Activated T-helper 17 cell treated with anti-CD3 and anti-CD28 coated beads, Interleukin-2, amount 50 U/mL, for 72 hours (primary cell): Measurements from ENCODE around the gene IGFBP7. TPM values are rescaled to one million over a fixed set of nuclear protein-coding genes. Genes with fewer than 3 reads are reported as not detected.

Experiments
- ATAC-seq: fragments of 150-1000 bp; cut with Tn5 transposase; replicated peaks from 2 replicates; pipeline ENCODE4 v1.10.0; 2021; ENCODE audit warnings: mild to moderate bottlenecking, moderate library complexity
- H3K27ac Mint-ChIP-seq: one replicate; pipeline ENCODE4 v1.8.0; 2022; ENCODE audit warnings: mixed read lengths
- H3K27me3 Mint-ChIP-seq: one replicate; pipeline ENCODE4 v1.8.0; 2022; ENCODE audit warnings: mixed read lengths
- H3K36me3 Mint-ChIP-seq: one replicate; pipeline ENCODE4 v1.8.0; 2022; ENCODE audit warnings: low read depth, mild to moderate bottlenecking, mixed read lengths
- H3K4me1 Mint-ChIP-seq: one replicate; pipeline ENCODE4 v1.8.0; 2022; ENCODE audit warnings: mixed read lengths
- H3K4me3 Mint-ChIP-seq: one replicate; pipeline ENCODE4 v1.8.0; 2022; ENCODE audit warnings: mild to moderate bottlenecking, mixed read lengths
- H3K9me3 Mint-ChIP-seq: one replicate; pipeline ENCODE4 v1.8.0; 2022; ENCODE audit warnings: mixed read lengths
- total RNA-seq, 2 donors: library from RNA; stranded (reverse); gene quantifications; one replicate each; pipeline ENCODE4 v1.2.3, GENCODE V29; 2022

The IGFBP7 gene
- total RNA-seq, 2 donors from 2014 or later: not detected

DNA sequence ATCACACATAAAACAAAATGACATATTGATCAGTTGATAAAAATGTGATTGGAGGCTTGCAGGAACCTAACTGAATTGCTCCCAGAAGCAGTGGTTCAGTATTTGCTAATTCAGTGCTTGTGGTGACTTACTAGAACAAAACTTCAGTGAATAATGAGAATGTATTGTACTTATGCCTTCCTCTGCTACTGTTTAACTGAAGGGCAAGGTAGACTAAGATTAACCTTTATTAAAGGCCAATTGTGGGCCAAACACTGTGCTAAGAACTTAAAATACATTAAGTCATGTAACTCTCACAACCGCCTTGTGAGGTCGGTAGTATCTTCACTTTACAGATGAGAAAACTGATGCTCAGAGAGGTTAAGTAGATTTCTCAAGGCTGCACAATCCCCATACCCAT, 14.9 kb downstream of the IGFBP7 start:
- no peaks in the 10 kb centered on the region for H3K4me1 Mint-ChIP-seq
- ATAC-seq: no peak
- H3K4me3 Mint-ChIP-seq: no peak overlapping the region
- H3K36me3 Mint-ChIP-seq: no peaks in the 10 kb centered on the region
- H3K27ac Mint-ChIP-seq: no peak overlapping the region
- no peaks in the 10 kb centered on the region for H3K9me3 Mint-ChIP-seq
- H3K27me3 Mint-ChIP-seq: peaks cover 17% of the 10 kb centered on the region

DNA sequence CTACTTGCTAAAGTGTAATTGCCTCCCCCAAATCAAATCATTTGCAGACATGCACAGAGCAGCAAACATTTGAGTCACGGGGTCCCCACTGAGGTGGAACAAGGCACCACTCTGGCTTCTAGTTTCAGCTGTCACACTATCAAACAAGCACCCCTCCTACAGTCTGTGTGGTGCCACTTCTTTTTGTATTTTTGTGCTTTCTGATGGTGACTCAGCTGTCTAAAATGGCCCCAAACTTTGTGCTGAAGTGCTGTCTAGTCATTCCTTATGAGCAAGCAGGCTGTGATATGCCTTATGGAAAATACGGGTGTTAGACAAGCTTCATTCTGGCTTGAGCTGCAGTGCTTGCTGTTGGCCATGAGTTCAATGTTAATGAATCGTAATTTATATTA, 15.4 kb downstream of the IGFBP7 start:
- Mint-ChIP-seq H3K36me3 (no peaks in the 10 kb centered on the region), H3K4me1 (no peaks in the 10 kb centered on the region), H3K9me3 (no peaks in the 10 kb centered on the region), H3K27ac (no peak overlapping the region), H3K4me3 (no peak overlapping the region), H3K27me3 (peaks cover 21% of the 10 kb centered on the region)
- ATAC-seq: no peak

DNA sequence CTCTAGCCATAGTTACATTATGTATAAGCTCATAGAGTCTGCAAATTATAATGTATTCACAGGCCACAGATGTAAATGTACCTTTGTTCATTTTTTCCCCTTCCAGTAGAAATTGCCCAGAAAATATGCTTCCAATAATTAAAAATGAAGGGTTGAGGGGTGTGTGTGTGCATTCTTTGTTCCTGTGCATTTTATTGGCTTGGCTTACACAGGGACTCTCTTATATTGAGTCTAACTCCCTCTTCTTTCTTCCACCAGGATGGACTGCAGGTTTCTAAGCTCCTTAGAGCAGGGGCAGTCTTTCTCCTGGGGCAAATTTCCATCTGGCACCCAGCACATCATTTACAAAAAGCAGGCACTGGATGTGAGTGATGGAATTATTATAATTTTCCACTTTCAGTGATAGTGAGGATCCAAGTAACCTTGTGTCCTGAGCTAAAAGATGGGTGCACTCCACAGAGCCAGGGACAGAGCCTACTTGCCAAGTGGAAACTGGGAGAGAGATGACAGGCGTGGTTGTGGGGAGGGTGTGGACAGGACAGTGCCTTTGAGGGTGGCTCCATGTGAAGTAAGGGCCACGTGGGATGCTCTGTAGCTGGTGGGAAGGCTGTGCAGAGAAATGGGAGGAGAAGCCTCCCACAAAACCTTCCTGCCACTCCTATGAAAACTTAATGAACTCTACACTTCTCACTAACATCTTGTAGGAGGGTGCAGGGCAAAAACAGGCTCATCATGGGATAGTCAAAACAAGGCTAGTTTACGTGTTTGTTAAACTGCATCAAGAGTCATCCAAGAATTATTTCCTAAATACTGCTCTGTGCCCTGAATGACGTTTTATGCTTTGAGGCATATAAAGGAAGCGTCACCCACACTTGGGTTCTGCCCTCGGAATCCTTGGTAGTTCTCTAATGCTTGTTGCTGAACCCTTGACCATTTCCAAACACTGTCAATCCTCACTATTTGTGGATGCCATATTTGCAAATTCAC, 16.0 kb downstream of the IGFBP7 start:
- no peak for ATAC-seq
- Mint-ChIP-seq H3K9me3 (no peaks in the 10 kb centered on the region), H3K4me3 (no peak overlapping the region), H3K4me1 (no peaks in the 10 kb centered on the region), H3K27ac (no peak overlapping the region), H3K27me3 (peaks cover 27% of the 10 kb centered on the region), H3K36me3 (no peaks in the 10 kb centered on the region)

DNA sequence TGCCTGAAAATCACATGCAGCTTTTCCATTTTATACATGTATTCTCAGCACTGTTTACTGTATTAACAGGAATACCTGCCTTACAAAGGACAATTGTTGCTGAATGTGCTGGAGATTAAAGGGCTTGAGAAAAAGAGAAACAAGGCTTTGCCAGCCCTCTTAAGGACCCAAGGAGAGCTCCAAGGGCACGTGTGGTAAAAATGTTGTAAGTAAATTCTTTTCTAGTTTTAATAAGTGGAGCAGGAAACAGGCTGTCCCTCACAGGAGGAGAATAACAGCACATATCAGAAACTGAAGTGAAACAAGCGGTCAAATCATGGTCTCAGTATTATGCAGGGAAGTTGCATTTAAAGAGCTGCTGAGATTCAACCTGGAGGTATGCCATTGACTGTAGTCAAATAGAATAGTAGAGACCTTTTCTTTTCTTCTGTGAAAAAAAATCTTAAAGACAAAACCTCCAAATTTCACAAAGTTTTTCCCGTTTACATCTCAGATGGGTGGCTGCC, 18.5 kb downstream of the IGFBP7 start:
- Mint-ChIP-seq H3K9me3 (no peaks in the 10 kb centered on the region), H3K4me1 (no peaks in the 10 kb centered on the region), H3K27me3 (peaks cover 27% of the 10 kb centered on the region), H3K4me3 (no peak overlapping the region), H3K27ac (no peak overlapping the region), H3K36me3 (no peaks in the 10 kb centered on the region)
- no peak for ATAC-seq

DNA sequence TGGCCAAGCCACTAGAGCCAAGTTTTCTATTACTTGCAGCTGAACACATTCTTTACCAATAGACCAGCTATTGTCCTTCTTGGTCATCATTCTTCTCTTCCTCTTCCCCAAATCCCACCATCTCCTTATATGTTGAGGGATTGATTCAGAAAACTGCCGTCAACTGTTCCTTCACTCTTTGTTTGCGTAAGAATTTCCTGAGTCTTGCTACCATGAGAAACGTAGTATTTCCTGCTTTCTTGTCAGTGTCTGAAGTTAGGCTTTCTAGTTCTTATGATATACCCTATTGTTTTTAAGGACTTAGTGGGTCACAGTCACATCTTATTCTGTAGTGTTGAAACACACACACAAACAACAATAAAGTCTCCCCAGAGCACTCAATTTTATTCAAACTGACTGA, 20.1 kb downstream of the IGFBP7 start:
- no peaks in the 10 kb centered on the region for H3K9me3 Mint-ChIP-seq
- no peak overlapping the region for H3K27ac Mint-ChIP-seq
- H3K27me3 Mint-ChIP-seq: peaks cover 29% of the 10 kb centered on the region
- no peaks in the 10 kb centered on the region for H3K36me3 Mint-ChIP-seq
- no peaks in the 10 kb centered on the region for H3K4me1 Mint-ChIP-seq
- no peak overlapping the region for H3K4me3 Mint-ChIP-seq
- no peak for ATAC-seq

DNA sequence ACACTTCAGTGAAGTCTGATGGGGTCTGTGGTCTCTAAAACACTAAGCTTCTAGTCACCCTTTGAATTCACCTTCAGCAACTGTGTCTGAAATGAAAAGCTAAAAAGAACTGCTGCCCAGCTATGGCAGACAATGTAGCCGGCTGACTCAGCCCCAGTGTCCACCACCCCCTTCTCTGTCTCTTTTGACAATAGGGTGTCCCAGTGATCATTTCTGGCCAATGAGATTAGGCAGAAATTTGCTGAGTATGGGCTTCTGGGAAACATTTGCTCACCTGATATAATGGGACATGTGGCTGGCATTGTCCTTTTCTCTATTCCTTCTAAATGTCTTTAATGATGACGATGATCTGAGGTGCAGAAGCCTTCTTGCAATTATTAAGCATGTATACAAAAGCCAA, 20.6 kb downstream of the IGFBP7 start:
- H3K27me3 Mint-ChIP-seq: peaks cover 29% of the 10 kb centered on the region
- no peaks in the 10 kb centered on the region for H3K36me3 Mint-ChIP-seq
- no peaks in the 10 kb centered on the region for H3K9me3 Mint-ChIP-seq
- H3K4me1 Mint-ChIP-seq: no peaks in the 10 kb centered on the region
- no peak overlapping the region for H3K4me3 Mint-ChIP-seq
- ATAC-seq: no peak
- no peak overlapping the region for H3K27ac Mint-ChIP-seq

DNA sequence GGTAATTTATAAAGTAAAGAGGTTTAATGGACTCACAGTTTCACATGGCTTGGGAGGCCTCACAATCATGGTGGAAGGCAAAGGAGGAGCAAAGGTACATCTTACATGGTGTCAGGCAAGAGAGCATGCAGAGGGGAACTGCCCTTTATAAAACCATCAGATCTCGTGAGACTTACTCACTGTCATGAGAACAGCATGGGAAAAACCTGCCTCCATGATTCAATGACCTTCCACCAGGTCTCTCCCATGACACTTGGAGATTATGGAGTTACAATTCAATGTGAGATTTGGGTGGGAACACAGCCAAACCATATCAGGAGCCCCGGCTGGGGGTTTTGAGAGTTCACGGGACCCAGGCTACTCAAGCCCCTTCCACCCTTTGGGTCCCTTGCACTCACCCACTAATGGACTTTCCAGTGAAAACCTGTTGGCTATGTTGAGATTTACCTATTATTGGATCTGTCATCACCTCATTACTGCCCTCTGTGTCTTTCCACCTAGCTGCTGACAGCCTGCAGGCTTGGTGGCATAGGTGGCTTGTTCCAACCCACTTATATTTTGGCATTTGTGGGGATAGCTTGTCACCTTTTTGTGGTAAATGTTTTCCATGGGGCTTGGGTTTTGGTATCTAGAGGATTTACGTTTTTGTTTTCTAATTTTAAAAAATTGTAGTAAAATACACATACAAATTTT, 24.0 kb downstream of the IGFBP7 start:
- no peak for ATAC-seq
- Mint-ChIP-seq H3K4me3 (no peak overlapping the region), H3K36me3 (no peaks in the 10 kb centered on the region), H3K4me1 (no peaks in the 10 kb centered on the region), H3K27ac (no peak overlapping the region), H3K9me3 (no peaks in the 10 kb centered on the region), H3K27me3 (peaks cover 23% of the 10 kb centered on the region)

DNA sequence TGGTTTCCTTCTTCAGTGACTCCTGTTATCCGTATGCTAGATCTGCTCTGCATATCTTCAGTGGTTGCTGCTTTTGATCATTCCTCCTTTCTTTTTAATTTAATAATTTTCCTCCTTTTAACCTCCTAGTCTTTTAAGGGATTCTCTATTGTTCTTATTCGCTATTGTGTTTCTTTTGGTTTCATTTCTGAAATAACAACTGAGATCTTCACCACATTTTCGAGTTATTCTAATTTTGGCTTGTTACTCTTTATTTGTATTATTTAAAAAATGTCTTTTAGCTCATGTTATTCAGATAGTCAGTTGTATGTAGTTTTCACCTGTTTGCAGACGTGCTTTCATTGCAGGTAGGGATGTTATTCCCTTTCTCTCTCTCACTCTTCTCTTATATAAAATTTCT, 24.9 kb downstream of the IGFBP7 start:
- Mint-ChIP-seq H3K9me3 (no peaks in the 10 kb centered on the region), H3K27ac (no peak overlapping the region), H3K36me3 (no peaks in the 10 kb centered on the region), H3K4me1 (no peaks in the 10 kb centered on the region), H3K4me3 (no peak overlapping the region), H3K27me3 (peaks cover 28% of the 10 kb centered on the region)
- ATAC-seq: no peak

DNA sequence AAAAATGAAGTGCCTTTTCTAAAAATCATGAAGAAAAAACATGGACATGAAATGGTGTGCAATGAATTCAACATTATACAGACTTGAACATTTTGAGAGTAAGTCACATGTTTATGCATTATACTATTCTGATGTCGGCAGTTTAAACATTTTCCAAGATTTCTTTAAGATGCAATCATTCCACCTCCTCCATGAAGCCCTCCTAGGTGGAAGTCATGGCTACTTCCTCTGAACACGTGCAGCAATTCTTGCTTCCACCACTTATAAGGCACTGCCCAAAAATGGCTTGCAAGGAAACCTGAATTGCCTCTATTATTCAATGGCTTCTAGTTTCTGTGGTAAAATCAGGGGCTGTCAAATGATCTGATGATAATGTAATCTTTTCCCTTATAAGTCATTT, 25.8 kb downstream of the IGFBP7 start:
- H3K27ac Mint-ChIP-seq: no peak overlapping the region
- no peaks in the 10 kb centered on the region for H3K9me3 Mint-ChIP-seq
- no peak overlapping the region for H3K4me3 Mint-ChIP-seq
- no peaks in the 10 kb centered on the region for H3K4me1 Mint-ChIP-seq
- peaks cover 25% of the 10 kb centered on the region for H3K27me3 Mint-ChIP-seq
- no peaks in the 10 kb centered on the region for H3K36me3 Mint-ChIP-seq
- no peak for ATAC-seq

DNA sequence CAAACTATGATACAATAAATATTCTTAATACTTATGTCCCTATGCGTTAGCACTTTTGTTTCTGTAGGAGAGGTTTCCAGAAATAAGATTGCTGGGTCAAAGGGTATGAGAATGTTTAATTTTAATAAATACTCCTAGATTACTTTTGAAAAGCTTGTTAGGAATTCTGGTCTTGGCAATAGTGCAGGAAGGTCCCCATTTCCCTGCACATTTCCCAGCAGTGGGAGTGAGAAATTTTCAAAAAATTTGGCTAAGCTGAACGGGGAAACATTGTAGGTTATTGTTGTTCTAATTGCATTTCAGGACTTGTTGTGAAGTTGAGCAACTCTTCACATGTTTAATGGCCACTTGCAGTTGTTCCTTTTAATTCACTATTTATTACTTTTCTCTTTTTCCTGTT, 27.1 kb downstream of the IGFBP7 start:
- H3K4me3 Mint-ChIP-seq: no peak overlapping the region
- H3K9me3 Mint-ChIP-seq: no peaks in the 10 kb centered on the region
- H3K27me3 Mint-ChIP-seq: peaks cover 27% of the 10 kb centered on the region
- no peaks in the 10 kb centered on the region for H3K36me3 Mint-ChIP-seq
- no peak overlapping the region for H3K27ac Mint-ChIP-seq
- H3K4me1 Mint-ChIP-seq: no peaks in the 10 kb centered on the region
- no peak for ATAC-seq

DNA sequence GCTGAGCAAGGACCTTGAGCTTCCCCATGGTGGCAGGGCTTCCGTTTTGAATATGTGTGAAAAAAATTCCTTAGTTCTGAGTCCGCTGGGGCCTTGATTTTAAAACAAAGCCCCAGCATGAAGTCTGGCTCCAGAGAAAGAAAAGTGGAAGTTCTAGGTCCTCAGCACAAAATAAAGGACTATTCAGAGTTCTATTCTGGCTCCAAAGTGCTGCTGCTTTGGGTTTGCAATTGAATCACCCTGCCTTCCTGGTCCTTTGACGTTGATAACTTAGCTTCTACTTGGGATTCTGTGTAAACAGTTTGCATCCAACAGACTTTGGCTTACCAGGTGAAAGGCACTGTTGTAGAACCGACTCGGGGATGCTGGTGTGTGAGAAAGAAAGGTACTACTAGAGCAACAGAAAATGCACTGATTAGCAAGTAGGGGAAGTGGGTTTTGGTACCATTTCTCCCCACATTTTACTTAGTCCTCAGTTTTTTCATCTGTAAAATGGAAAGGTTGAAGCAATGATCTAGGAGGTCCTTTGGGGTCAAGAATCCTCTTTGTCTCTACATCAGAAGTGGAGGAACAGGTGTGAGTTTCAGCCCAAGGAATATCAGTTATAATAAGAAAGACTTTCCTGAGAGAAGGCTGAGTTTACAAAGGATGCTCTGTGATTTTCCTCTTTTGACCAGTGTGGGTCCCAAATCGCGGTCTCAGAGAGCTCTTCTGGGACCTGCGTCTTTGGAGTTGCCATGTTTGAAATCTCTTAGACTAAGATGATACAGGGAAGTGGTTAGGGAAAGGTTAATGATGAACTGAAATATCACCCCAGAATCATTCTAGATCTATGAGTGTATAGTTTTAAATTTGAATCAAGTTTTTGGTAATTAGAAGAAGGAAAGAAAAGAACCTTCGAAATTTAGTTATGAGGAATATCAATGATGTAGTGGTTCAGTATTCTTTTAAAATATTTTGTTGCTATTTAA, 28.2 kb downstream of the IGFBP7 start:
- H3K4me3 Mint-ChIP-seq: no peak overlapping the region
- peaks cover 27% of the 10 kb centered on the region for H3K27me3 Mint-ChIP-seq
- H3K27ac Mint-ChIP-seq: no peak overlapping the region
- ATAC-seq: no peak
- H3K36me3 Mint-ChIP-seq: no peaks in the 10 kb centered on the region
- no peaks in the 10 kb centered on the region for H3K4me1 Mint-ChIP-seq
- no peaks in the 10 kb centered on the region for H3K9me3 Mint-ChIP-seq

DNA sequence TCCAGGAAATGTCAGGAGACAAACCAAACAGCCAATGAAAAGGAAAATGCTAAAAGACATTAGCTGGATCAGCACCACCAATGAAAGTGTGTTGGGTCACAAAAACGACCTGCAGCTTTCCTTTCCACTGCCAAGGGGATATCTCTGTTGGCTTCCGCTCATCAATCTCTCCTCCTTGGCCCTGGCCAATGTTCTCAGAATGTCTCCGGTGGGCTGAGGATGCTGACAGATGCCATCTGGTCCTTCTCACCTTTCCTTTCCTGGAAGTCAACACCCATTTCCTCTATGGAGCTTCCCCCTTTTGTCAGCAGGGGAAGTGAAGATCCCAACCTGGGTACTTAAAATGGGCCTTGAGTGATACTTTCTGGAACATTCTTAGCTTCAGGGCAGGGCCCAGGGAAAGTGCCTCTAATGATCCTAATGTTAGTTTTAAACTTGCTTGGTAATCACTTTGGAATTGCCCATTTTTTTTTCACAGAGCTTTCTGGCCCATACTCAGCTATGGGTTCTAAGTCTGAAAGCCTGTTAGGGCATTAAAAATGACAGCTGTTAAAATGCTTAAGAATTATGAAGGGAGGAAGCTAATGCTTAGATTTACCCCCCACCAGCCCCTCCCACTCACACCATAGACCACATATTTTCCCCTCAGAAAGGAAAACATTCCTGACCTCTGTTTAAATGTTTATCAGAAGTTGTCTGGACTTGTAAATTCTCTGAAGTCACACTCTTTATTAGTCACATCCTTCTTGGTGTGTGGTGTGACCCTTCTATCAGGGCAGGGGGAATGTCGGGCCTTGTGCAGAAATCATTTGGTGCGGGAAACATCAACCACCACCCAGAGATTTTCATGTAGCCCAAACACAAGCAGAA, 29.2 kb downstream of the IGFBP7 start:
- ATAC-seq: no peak
- Mint-ChIP-seq H3K9me3 (no peaks in the 10 kb centered on the region), H3K36me3 (no peaks in the 10 kb centered on the region), H3K4me3 (no peak overlapping the region), H3K27ac (no peak overlapping the region), H3K27me3 (peaks cover 31% of the 10 kb centered on the region), H3K4me1 (no peaks in the 10 kb centered on the region)

DNA sequence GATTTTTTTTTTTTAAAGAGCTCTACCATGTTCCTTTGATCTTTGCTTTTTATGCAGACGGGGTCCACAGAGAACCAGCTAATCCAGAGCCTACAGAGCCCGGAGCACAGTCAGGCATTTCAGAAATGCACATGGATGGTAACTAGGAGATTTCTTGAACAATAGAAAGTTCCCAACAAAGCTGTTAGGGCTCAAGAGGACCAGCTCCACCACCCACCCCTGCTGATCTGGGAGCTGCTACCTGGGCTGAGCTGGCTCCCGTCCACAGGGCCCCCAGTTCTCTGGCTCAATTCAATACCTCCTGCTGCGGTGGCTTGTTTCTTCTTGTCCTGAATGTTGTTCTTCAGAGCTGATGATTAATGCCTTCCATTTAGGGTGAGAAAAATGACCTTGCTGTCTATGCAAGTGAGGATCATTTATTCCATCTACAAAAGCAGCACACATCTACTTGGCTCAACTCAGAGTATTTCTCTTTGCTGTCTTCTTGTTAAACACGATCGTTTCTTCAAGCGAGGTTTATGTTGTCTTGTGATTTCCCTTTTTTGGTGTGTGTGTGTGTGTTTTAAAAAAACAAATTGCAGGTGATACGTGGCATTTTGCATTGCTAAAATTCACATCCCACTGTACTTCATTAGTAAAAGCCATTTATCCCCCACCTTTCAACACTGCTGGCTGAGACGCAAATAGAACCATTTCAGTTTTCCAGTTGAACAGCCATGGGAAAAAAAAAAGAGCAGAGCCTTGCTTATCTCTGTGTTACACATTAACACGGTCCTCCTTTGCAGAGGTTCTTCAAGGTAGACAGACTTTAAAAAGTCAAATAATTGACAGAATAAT, 31.3 kb downstream of the IGFBP7 start:
- Mint-ChIP-seq H3K36me3 (no peaks in the 10 kb centered on the region), H3K4me3 (no peak overlapping the region), H3K27ac (no peak overlapping the region), H3K4me1 (no peaks in the 10 kb centered on the region), H3K27me3 (peaks cover 35% of the 10 kb centered on the region), H3K9me3 (no peaks in the 10 kb centered on the region)
- no peak for ATAC-seq
